HepG2 (cell line): ENCODE measurements around the gene PCSK6. TPM values are rescaled to one million over a fixed set of nuclear protein-coding genes. Genes with fewer than 3 reads are reported as not detected.

ENCODE experiments used
- AKAP8 ChIP-seq: sonication (generic); formaldehyde crosslinking; IDR thresholded peaks from 2 replicates; pipeline ENCODE4 v1.5.1; 2020; ENCODE audit warnings: mild to moderate bottlenecking, missing genetic modification reagents
- ELF1 ChIP-seq: sonication (generic); formaldehyde crosslinking; IDR thresholded peaks from 2 replicates; pipeline ENCODE4 v1.4.0; 2020; ENCODE audit warnings: missing genetic modification reagents
- ELF3 ChIP-seq: IDR thresholded peaks from 2 replicates; pipeline ENCODE4 v1.6.1; 2016; ENCODE audit warnings: missing genetic modification reagents, missing compliant biosample characterization
- ELF4 ChIP-seq: sonication (generic); formaldehyde crosslinking; IDR thresholded peaks from 2 replicates; pipeline ENCODE4 v1.5.0; 2020; ENCODE audit warnings: missing genetic modification reagents, mild to moderate bottlenecking, moderate library complexity, borderline replicate concordance
- FLYWCH1 ChIP-seq: sonication (generic); formaldehyde crosslinking; IDR thresholded peaks from 2 replicates; pipeline ENCODE4 v1.8.1; 2023; ENCODE audit warnings: mild to moderate bottlenecking, missing genetic modification reagents
- GATAD1 ChIP-seq: IDR thresholded peaks from 2 replicates; pipeline ENCODE4 v1.6.1; 2016; ENCODE audit warnings: missing genetic modification reagents, missing compliant biosample characterization
- GFI1 ChIP-seq: sonication (generic); formaldehyde crosslinking; IDR thresholded peaks from 2 replicates; pipeline ENCODE4 v1.5.0; 2020; ENCODE audit warnings: missing genetic modification reagents, mild to moderate bottlenecking, borderline replicate concordance
- GTF2F1 ChIP-seq: fragments of 150-350 bp; IDR thresholded peaks from 2 replicates; pipeline ENCODE4 v1.6.1; 2014; ENCODE audit warnings: low read length
- HES4 ChIP-seq: sonication (generic); formaldehyde crosslinking; IDR thresholded peaks from 2 replicates; pipeline ENCODE4 v1.9.0; 2021; ENCODE audit warnings: mild to moderate bottlenecking, missing genetic modification reagents, borderline replicate concordance
- MAFK ChIP-seq, 2 experiments: IDR thresholded peaks in 1 of 2; conservative IDR thresholded peaks in 1 of 2; 2 replicates each; pipeline ENCODE4 v1.6.1; 2011; ENCODE audit warnings: improper control_type of control experiment in 2 of 2, low read length in 2 of 2
- NFIB ChIP-seq: sonication (generic); formaldehyde crosslinking; IDR thresholded peaks from 2 replicates; pipeline ENCODE4 v1.9.0; 2021; ENCODE audit warnings: missing genetic modification reagents, mild to moderate bottlenecking, borderline replicate concordance
- NFKB2 ChIP-seq: sonication (generic); formaldehyde crosslinking; IDR thresholded peaks from 2 replicates; pipeline ENCODE4 v1.4.0; 2020; ENCODE audit warnings: missing genetic modification reagents, borderline replicate concordance
- PHF20 ChIP-seq: sonication (generic); formaldehyde crosslinking; IDR thresholded peaks from 2 replicates; pipeline ENCODE4 v1.5.0; 2020; ENCODE audit warnings: mild to moderate bottlenecking, missing genetic modification reagents
- SALL2 ChIP-seq: sonication (generic); formaldehyde crosslinking; IDR thresholded peaks from 2 replicates; pipeline ENCODE4 v1.8.1; 2023; ENCODE audit warnings: mild to moderate bottlenecking, missing genetic modification reagents, inconsistent platforms
- SMARCC2 ChIP-seq: fragments of 450-650 bp; IDR thresholded peaks from 2 replicates; pipeline ENCODE4 v1.6.1; 2017; ENCODE audit warnings: antibody characterized with exemption, mild to moderate bottlenecking
- SNRNP70 ChIP-seq: fragments of 200-400 bp; formaldehyde crosslinking; IDR thresholded peaks from 2 replicates; pipeline ENCODE4 v1.6.1; 2017; ENCODE audit warnings: mild to moderate bottlenecking, low read depth, low read length, moderate library complexity
- ZNF251 ChIP-seq: sonication (generic); formaldehyde crosslinking; IDR thresholded peaks from 2 replicates; pipeline ENCODE4 v1.9.0; 2021; ENCODE audit warnings: mild to moderate bottlenecking, missing genetic modification reagents
- ZNF3 ChIP-seq: IDR thresholded peaks from 2 replicates; pipeline ENCODE4 v1.7.0; 2017; ENCODE audit warnings: inconsistent platforms
- polyA plus RNA-seq, 8 experiments: library from polyadenylated mRNA; depleted of rRNA in 3 of 8; stranded (reverse) in 7 of 8; unstranded in 1 of 8; fragments of >200 nt; fragmentation: Illumina TruSeq in 4 of 8; extraction: Trizol in 4 of 8; gene quantifications; 2 replicates each; pipeline versions ENCODE4 v1.2.1 to v1.2.3, GENCODE V29; 2011 to 2016; ENCODE audit warnings: low read depth in 4 of 8, missing spikeins in 1 of 8, mixed read lengths in 1 of 8; ENCODE audit not compliant: insufficient read depth in 1 of 8
- total RNA-seq, 5 experiments: library from RNA; depleted of rRNA; stranded (reverse); fragments of >200 nt; fragmentation: Illumina TruSeq; extraction: Trizol; gene quantifications; 2 replicates each; pipeline ENCODE4 v1.2.3, GENCODE V29; 2016; ENCODE audit warnings: low read depth in 1 of 5
- TF ChIP-seq, protein P1 (sequence below): sonication (generic); formaldehyde crosslinking; IDR thresholded peaks from 2 replicates; pipeline ENCODE4 v1.4.0; 2020; ENCODE audit warnings: missing genetic modification reagents
- TF ChIP-seq, protein P2 (sequence below): sonication (generic); formaldehyde crosslinking; IDR thresholded peaks from 2 replicates; pipeline ENCODE4 v1.4.0; 2020; ENCODE audit warnings: missing genetic modification reagents; ENCODE audit errors: not compliant biosample characterization
- TF ChIP-seq, protein P3 (sequence below): sonication (generic); formaldehyde crosslinking; IDR thresholded peaks from 2 replicates; pipeline ENCODE4 v1.5.1; 2020; ENCODE audit warnings: missing genetic modification reagents, mild to moderate bottlenecking, borderline replicate concordance
- TF ChIP-seq, protein P4 (sequence below): sonication (generic); formaldehyde crosslinking; conservative IDR thresholded peaks from 2 replicates; pipeline ENCODE4 v1.8.0; 2022; ENCODE audit warnings: low read depth, missing genetic modification reagents
- TF ChIP-seq, protein P5 (sequence below): sonication (generic); formaldehyde crosslinking; IDR thresholded peaks from 2 replicates; pipeline ENCODE4 v1.8.0; 2022; ENCODE audit warnings: missing genetic modification reagents, mild to moderate bottlenecking, moderate library complexity, borderline replicate concordance

PCSK6 gene
- total and polyA plus RNA-seq, 2 of the 13 experiments (the other 11 are each of a cell fraction or from before 2014, with no cell fraction given) = 56.5 to 155 TPM

DNA sequence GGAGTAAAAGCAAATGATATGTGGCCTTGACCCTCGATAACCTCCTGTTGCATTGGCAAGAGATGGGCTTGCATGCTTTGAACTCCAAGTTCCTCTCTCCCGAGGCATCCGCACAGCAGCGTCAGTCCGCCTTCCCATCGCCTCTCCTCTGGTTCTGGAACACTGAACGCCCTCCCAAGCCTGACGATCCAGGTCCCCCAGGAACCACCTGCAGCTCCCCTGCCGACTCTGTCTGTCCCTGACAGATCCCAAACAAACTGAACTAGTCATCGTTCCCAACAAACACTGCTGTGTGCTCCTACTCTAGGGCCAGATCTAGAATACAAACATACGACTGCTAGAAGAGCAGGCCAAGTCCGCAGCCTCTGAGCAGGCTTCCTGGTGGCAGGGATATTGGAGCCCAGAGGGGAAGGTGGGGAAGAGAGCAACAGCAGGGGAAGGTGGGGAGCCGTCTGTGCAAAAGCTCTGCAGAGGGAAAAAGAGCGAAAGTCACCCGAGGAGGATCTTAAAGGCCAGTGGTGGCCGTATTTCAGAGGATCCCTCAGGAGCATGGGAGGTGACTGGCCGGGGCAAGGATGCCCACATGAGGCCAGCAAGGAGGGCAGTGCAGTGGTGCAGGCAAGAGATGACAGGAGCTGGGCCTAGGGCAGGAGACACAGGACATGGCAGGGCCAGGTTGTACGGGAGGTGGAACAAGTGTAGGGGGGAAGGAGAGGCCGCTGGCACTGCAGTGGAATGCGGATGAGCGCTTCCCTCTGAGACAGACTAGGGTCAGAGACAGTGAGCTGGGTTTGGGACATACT lies 50.8 kb downstream of the PCSK6 start (continued):
- TF ChIP-seq ZNF251 (CRISPR knock-in tag) = no peak
- TF ChIP-seq, protein P1, sequence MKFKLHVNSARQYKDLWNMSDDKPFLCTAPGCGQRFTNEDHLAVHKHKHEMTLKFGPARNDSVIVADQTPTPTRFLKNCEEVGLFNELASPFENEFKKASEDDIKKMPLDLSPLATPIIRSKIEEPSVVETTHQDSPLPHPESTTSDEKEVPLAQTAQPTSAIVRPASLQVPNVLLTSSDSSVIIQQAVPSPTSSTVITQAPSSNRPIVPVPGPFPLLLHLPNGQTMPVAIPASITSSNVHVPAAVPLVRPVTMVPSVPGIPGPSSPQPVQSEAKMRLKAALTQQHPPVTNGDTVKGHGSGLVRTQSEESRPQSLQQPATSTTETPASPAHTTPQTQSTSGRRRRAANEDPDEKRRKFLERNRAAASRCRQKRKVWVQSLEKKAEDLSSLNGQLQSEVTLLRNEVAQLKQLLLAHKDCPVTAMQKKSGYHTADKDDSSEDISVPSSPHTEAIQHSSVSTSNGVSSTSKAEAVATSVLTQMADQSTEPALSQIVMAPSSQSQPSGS (CRISPR knock-in tag) = peak; percentile 53; the same call in 1 of the 2 replicates
- TF ChIP-seq, protein P2, sequence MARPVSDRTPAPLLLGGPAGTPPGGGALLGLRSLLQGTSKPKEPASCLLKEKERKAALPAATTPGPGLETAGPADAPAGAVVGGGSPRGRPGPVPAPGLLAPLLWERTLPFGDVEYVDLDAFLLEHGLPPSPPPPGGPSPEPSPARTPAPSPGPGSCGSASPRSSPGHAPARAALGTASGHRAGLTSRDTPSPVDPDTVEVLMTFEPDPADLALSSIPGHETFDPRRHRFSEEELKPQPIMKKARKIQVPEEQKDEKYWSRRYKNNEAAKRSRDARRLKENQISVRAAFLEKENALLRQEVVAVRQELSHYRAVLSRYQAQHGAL = no peak
- 0 out of 2 replicates have a peak, but pooled peaks have one; percentile 54 for TF ChIP-seq NFKB2 (CRISPR knock-in tag)
- TF ChIP-seq, protein P3, sequence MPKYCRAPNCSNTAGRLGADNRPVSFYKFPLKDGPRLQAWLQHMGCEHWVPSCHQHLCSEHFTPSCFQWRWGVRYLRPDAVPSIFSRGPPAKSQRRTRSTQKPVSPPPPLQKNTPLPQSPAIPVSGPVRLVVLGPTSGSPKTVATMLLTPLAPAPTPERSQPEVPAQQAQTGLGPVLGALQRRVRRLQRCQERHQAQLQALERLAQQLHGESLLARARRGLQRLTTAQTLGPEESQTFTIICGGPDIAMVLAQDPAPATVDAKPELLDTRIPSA (CRISPR knock-in tag) = peak; percentile 7; the same call in 1 of the 2 replicates
- 0 out of 2 replicates have a peak, but pooled peaks have one; percentile 56 for TF ChIP-seq SALL2
- TF ChIP-seq GFI1 (CRISPR knock-in tag) = peak; percentile 86; the same call in 1 of the 2 replicates
- TF ChIP-seq NFIB (CRISPR knock-in tag) = no peak
- TF ChIP-seq, protein P4, sequence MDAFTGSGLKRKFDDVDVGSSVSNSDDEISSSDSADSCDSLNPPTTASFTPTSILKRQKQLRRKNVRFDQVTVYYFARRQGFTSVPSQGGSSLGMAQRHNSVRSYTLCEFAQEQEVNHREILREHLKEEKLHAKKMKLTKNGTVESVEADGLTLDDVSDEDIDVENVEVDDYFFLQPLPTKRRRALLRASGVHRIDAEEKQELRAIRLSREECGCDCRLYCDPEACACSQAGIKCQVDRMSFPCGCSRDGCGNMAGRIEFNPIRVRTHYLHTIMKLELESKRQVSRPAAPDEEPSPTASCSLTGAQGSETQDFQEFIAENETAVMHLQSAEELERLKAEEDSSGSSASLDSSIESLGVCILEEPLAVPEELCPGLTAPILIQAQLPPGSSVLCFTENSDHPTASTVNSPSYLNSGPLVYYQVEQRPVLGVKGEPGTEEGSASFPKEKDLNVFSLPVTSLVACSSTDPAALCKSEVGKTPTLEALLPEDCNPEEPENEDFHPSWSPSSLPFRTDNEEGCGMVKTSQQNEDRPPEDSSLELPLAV = no peak
- TF ChIP-seq SNRNP70 = no peak
- peak; percentile 53; the same call in 1 of the 2 replicates for TF ChIP-seq ELF3 (CRISPR knock-in tag)
- no peak for TF ChIP-seq PHF20
- no peak for TF ChIP-seq MAFK (conservative IDR thresholded peaks at IDR 0.05 in 1 of 2, IDR thresholded peaks at IDR 0.05 in 1 of 2; ENCODE audit: low read length in 2 of 2)
- TF ChIP-seq, protein P5, sequence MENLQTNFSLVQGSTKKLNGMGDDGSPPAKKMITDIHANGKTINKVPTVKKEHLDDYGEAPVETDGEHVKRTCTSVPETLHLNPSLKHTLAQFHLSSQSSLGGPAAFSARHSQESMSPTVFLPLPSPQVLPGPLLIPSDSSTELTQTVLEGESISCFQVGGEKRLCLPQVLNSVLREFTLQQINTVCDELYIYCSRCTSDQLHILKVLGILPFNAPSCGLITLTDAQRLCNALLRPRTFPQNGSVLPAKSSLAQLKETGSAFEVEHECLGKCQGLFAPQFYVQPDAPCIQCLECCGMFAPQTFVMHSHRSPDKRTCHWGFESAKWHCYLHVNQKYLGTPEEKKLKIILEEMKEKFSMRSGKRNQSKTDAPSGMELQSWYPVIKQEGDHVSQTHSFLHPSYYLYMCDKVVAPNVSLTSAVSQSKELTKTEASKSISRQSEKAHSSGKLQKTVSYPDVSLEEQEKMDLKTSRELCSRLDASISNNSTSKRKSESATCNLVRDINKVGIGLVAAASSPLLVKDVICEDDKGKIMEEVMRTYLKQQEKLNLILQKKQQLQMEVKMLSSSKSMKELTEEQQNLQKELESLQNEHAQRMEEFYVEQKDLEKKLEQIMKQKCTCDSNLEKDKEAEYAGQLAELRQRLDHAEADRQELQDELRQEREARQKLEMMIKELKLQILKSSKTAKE (CRISPR knock-in tag) = peak; percentile 88
- TF ChIP-seq ZNF3 (CRISPR knock-in tag) = no peak
- TF ChIP-seq ELF4 (CRISPR knock-in tag) = no peak
- TF ChIP-seq AKAP8 (CRISPR knock-in tag) = no peak
- TF ChIP-seq HES4 = no peak
- no peak for TF ChIP-seq GATAD1 (CRISPR knock-in tag)
- no peak for TF ChIP-seq ELF1 (CRISPR knock-in tag)
- TF ChIP-seq GTF2F1 = no peak
- no peak for TF ChIP-seq SMARCC2
- TF ChIP-seq FLYWCH1 (CRISPR knock-in tag) = no peak
